SKM-1 (cell line): ENCODE data around the gene CFDP1.

Experiments used
- DNase-seq: peaks from one replicate; lab custom pipeline; 2025; ENCODE audit not compliant: unreplicated experiment; lab: John Stamatoyannopoulos, UW

CFDP1 gene

GRCh38 chr16:75267631-75268264 is 165.6 kb downstream of the CFDP1 start:
- DNase-seq, result no peak

DNA sequence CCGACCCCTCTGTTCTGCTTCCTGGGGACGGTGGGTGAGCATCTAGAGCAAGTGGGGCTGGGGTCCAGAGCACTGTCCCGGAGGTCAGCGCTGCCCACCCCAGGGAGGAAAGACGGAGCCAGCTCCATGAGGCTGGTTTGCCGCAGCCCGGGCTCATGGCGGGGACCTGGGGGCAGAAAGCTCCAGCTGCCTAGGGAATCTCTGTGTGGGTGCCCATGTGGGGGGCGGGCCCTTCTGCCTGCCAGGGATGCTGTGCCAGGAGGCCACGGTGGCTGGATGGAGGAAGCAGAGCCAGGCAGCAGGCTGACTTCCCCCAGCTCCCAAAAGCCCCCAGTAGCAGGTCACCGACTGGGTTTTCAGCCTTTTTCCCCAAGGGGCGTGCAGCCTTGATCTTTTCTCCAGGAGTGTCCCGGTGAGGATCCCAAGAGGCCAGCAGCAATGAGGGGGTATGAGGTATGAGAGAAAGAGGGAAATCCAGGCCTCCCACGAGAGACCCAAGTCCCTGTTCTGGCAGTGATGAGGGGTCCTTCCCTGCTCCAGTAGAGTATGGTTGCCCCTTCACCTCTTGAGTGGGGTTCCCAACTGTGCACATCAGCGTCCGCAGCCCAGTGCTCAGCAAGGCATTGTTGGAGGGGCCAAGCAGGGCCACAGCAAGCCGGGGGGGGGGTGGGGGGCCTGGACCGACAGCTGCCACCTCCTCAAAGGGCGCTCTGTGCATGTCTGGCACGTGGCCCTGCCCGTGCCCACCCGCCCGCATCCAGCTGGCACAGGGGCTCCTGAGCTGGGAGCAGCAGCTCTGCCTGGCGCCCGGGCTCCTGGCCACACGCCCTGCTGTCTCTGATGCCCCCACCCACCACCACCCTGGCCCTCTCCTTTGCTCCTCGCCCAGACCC is 166.3 kb downstream of the CFDP1 start:
- DNase-seq, result no peak

- DNase-seq, result no peak
Measured at GRCh38 chr16:75265911-75266701, 167.2 kb downstream of the CFDP1 start.

DNA sequence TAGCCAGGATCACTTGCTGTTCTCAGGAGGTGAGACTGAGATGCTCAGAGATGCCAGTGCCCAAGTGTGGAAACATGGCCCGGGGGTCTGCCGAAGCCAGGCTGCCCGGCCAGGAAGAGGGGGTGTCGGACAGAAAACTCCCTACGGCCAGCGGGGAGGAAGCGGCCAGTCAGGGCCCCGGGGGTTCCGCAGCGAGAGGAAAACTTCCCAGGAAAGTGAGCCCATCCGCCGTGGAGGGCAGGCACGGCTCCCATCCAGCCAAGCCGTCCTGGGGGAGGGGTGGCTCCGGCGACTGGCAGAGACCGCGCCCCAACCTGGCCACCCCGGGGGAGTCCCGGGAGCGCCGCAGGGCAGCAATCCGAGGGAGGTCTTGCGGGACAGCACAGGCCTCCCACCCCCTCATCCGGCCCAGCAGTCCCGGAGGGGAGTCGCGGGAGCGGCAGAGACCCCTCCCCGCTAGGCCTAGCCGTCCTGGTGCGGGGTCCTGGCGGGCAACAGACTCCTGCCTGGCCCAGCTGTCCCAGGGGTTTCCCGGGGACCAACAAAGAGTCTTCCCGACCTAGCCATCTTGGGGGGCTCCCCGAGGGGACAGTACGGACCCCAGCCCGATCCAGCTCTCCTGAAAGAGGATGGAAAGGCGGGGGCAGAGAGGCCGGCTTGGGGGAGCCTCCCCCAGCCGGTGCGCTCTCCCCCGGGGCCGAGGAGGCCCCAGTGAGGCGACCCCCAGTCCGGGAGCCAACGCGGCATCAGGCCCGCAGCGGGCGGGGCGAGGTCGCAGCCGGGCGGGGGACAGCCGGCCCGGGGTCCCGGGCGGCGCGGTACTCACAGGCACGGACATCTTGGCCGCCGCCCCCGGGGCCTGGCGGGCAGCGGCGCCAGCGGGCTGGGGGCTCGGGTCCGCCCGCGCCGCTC is 168.0 kb downstream of the CFDP1 start:
- no peak for DNase-seq

DNA sequence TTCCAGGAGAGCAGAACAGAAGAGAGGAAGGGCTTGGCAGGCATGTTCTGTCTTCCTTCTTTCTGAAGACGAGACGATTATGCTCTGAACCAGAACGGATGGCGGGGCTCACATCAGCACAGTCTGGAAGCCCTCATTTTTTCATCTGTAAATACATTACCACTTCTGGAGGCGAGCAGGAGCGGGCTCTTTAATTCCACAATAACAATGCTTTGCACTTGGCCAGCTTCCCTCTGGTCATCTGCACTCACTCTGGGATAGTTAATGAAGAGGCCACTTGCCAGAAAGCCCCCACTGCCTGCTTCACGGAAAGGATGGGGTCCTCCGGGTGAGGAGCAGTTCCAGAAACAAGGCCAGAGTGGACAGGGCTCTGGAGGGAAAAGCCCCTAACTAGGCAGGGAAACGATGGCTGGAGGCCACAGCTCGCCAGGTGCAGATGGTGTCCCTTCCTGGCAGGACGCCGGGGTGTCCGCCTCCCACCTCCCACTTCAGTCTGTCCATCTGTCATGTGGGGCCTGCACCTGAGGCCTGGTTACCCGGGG is 168.8 kb downstream of the CFDP1 start:
- DNase-seq, result no peak

DNA sequence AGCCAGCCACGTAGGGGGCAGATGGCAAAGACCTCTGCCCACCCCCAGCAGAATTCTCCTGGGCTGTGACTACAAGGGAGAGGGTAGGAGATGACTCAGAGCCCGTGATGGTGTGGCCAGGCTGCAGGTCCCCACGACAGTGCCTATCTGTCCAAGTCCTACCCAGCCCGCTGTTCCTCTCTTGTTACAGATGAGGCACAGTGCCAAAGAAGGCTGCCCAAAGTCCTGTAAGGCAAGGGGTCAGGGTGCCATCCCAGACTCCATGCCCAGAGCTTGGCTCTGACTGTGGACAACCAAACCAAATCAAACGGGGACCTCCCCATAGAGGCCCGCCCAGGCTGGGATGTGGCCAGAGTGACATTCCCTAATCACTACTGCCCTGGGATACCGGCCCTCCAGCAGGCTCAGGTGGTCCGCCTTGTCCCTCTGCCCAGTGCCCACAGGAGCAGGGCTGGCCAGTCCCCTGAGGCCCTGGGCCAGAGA is 169.3 kb downstream of the CFDP1 start:
- no peak for DNase-seq

GRCh38 chr16:75263291-75263962 is 169.9 kb downstream of the CFDP1 start:
- no peak for DNase-seq

DNA sequence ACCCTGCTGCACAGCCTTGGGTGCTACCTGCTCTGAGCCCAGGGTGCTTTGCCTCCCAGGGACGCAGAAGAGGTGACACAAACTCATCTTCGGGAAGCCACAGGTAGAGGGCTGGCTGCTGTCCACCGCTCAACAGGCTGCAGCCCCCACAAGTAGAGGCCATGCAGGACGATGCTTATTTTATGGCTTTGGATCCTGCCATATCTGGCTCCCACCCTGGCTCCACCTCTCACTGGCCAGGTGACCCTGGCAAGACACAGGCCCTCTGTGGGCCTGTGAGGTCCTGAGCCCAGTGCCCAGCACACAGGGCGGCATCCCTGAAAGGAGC is 170.5 kb downstream of the CFDP1 start:
- no peak for DNase-seq

GRCh38 chr16:75262104-75262799 is 171.1 kb downstream of the CFDP1 start:
- DNase-seq, result no peak

- no peak for DNase-seq
Measured at GRCh38 chr16:75261590-75262078, 171.7 kb downstream of the CFDP1 start.

DNA sequence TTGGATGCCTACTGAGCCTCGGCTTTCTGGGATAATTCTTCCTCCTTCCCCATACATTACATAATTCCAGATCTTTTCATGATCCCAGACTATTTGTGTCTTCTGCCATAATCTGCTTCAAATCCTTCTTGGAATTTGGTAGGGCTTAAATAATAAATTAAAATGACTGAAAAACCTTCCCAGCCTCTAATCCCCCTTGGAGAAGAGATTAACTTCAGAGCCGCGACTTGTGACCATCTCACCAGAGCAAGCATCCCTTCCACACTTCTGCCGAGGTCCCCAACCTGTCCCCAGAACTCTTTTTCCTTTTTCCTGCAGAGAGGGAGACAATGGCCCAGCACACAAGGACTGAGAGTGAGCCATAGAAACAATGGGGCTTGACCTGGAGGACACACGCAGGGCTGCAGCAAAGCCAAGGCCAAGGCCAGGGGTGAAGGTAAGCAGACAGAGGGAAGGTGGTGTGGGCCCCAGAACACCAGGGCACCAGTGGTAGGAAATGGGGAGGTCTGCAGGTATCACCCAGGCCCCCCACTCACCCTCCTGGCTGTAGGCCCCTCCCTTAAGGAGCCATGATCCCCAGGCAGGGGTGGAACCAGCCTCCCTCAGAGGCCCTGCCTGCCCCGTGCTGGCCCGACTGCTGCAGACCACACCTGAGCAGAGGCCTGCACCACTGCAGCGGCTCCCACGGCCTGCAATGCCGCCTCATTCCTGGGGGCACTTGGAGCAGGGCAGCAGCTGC is 172.3 kb downstream of the CFDP1 start:
- DNase-seq, result no peak

GRCh38 chr16:75258807-75259141 is 174.5 kb downstream of the CFDP1 start:
- no peak for DNase-seq

- no peak for DNase-seq
Measured at GRCh38 chr16:75257886-75258806, 175.2 kb downstream of the CFDP1 start.

DNA sequence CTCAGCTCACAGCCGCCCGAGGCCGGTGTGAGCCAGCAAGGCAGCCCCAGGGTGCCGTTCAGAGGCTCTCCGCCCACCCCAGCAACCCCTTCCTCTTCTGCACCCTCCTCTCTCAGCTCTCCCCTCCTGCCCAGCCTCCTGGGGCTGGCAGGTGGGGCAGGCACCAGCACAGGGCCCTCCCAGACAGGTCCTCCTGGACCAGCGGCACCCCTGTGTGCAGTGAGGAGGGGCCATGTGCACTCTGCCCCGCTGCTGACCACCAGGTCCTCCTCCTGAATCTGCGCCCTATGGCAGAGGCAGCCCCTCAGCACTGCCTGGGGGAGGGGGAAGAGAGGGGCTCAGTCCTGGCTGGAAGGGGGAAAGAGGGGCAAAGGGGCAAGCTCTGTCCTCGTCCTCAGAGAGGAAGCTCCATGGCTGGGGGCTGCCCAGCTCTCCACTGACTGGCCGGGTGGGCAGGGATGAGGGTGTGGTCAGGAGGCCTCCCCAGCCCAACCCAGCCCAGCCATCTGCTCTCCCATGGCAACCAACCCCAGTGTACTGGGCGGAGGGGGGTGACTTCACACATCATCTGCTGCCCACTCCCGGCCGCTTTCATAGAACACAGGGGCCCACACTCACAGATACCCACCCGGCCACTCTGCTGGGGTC is 176.5 kb downstream of the CFDP1 start:
- no peak for DNase-seq

GRCh38 chr16:75256059-75256571 is 177.2 kb downstream of the CFDP1 start:
- no peak for DNase-seq

GRCh38 chr16:75254359-75254837 is 178.9 kb downstream of the CFDP1 start:
- DNase-seq, result no peak
